Testis (tissue), 2 donors: ENCODE measurements around the gene CCDC196.

Experiments
- POLR2A ChIP-seq: fragments of 450-650 bp; IDR thresholded peaks from one replicate; pipeline ENCODE4 v1.6.1; 2017; ENCODE audit warnings: antibody characterized with exemption, mild to moderate bottlenecking, moderate library complexity
- TF ChIP-seq, protein P1 (sequence below), 3 experiments: fragments of 450-650 bp in 2 of 3; fragments of 200-600 bp in 1 of 3; sonication (generic) in 1 of 3; IDR thresholded peaks; one replicate each; pipeline ENCODE4 v1.5.1; 2016 to 2019; ENCODE audit warnings: antibody characterized with exemption in 3 of 3, mild to moderate bottlenecking in 2 of 3, moderate library complexity in 1 of 3

GRCh38 chr14:66476964-66477363 is 9.2 kb upstream of the CCDC196 start:
- TF ChIP-seq, protein P1, sequence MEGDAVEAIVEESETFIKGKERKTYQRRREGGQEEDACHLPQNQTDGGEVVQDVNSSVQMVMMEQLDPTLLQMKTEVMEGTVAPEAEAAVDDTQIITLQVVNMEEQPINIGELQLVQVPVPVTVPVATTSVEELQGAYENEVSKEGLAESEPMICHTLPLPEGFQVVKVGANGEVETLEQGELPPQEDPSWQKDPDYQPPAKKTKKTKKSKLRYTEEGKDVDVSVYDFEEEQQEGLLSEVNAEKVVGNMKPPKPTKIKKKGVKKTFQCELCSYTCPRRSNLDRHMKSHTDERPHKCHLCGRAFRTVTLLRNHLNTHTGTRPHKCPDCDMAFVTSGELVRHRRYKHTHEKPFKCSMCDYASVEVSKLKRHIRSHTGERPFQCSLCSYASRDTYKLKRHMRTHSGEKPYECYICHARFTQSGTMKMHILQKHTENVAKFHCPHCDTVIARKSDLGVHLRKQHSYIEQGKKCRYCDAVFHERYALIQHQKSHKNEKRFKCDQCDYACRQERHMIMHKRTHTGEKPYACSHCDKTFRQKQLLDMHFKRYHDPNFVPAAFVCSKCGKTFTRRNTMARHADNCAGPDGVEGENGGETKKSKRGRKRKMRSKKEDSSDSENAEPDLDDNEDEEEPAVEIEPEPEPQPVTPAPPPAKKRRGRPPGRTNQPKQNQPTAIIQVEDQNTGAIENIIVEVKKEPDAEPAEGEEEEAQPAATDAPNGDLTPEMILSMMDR (IDR thresholded peaks at IDR 0.05), result no peak
- TF ChIP-seq POLR2A, result no peak
